ENCODE measurements around the gene TEX264. TPM values are rescaled to one million over a fixed set of nuclear protein-coding genes. Genes with fewer than 3 reads are reported as not detected.

TEX264 gene
- total RNA-seq, 2 donors from 2014 or later: 25.7 to 44.0 TPM

GRCh38 chr3:51703761-51704510 lies 32.9 kb downstream of the TEX264 start:
- H3K9me3 Mint-ChIP-seq: no peaks in the 10 kb centered on the region
- peaks cover 0 to 7% of the 10 kb centered on the region in 2 donors for H3K36me3 Mint-ChIP-seq
- ATAC-seq: no peak
- H3K27ac Mint-ChIP-seq: peak overlapping the region in 1 of 2 donors; percentile 65
- DNase-seq (ENCODE audit: low spot score in 2 of 2): no peak

- Mint-ChIP-seq H3K27ac (no peak overlapping the region), H3K36me3 (peaks cover 0 to 2% of the 10 kb centered on the region in 2 donors), H3K9me3 (no peaks in the 10 kb centered on the region)
- DNase-seq (ENCODE audit: low spot score in 2 of 2) (no peak), ATAC-seq (peak in 1 of 2 donors; percentile 8)
These were observed 33.5 kb downstream of the TEX264 start for GRCh38 chr3:51704511-51704950.

GRCh38 chr3:51705276-51706020 lies 34.4 kb downstream of the TEX264 start:
- Mint-ChIP-seq H3K9me3 (no peaks in the 10 kb centered on the region), H3K36me3 (no peaks in the 10 kb centered on the region), H3K27ac (no peak overlapping the region)
- no peak for ATAC-seq
- no peak for DNase-seq (ENCODE audit: low spot score in 2 of 2)

GRCh38 chr3:51706021-51706485 lies 35.0 kb downstream of the TEX264 start:
- ATAC-seq: no peak
- Mint-ChIP-seq H3K36me3 (no peaks in the 10 kb centered on the region), H3K9me3 (no peaks in the 10 kb centered on the region), H3K27ac (no peak overlapping the region)
- DNase-seq (ENCODE audit: low spot score in 2 of 2): peak in 1 of 2 donors; percentile 44

- Mint-ChIP-seq H3K27ac (peak within 1 kb of the TSS in 1 of 2 donors; percentile 65), H3K9me3 (no peaks in the 10 kb centered on the region), H3K36me3 (no peaks in the 10 kb centered on the region)
- DNase-seq (ENCODE audit: low spot score in 2 of 2): peak; percentile 27 to 45
- peak in 1 of 2 donors; percentile 18 for ATAC-seq
These were observed 36.0 kb downstream of the TEX264 start, which contains the start of gene GRM2 for GRCh38 chr3:51706788-51707731. TSS of gene GRM2 (plus strand) at chr3:51707068. CDS start at chr3:51708984, 1,916 bp downstream.

- DNase-seq (ENCODE audit: low spot score in 2 of 2) (peak in 1 of 2 donors; percentile 45), ATAC-seq (no peak)
- H3K27ac Mint-ChIP-seq: peak overlapping the region in 1 of 2 donors; percentile 65
- no peaks in the 10 kb centered on the region for H3K9me3 Mint-ChIP-seq
- no peaks in the 10 kb centered on the region for H3K36me3 Mint-ChIP-seq
These were observed 37.3 kb downstream of the TEX264 start for GRCh38 chr3:51708216-51708845.

- peak in 1 of 2 donors; percentile 47 for DNase-seq (ENCODE audit: low spot score in 2 of 2)
- peak overlapping the region in 1 of 2 donors; percentile 59 for H3K27ac Mint-ChIP-seq
- peak in 1 of 2 donors; percentile 19 for ATAC-seq
- H3K9me3 Mint-ChIP-seq: no peaks in the 10 kb centered on the region
- H3K36me3 Mint-ChIP-seq: no peaks in the 10 kb centered on the region
These were observed 38.0 kb downstream of the TEX264 start for GRCh38 chr3:51709004-51709420.

- H3K27ac Mint-ChIP-seq: peak overlapping the region; percentile 70 to 98
These were observed 38.6 kb downstream of the TEX264 start for GRCh38 chr3:51709675-51710074.

GRCh38 chr3:51710631-51711351 lies 39.7 kb downstream of the TEX264 start:
- no peaks in the 10 kb centered on the region for H3K36me3 Mint-ChIP-seq
- no peak overlapping the region for H3K27ac Mint-ChIP-seq
- ATAC-seq (peak; percentile 25 to 46), DNase-seq (ENCODE audit: low spot score in 2 of 2) (peak in 1 of 2 donors; percentile 55)
- no peaks in the 10 kb centered on the region for H3K9me3 Mint-ChIP-seq

More at GRCh38 chr3:51709675-51710074, 38.6 kb downstream of the TEX264 start:
- no peaks in the 10 kb centered on the region for H3K36me3 Mint-ChIP-seq
- H3K9me3 Mint-ChIP-seq: no peaks in the 10 kb centered on the region
- peak; percentile 43 to 45 for ATAC-seq
- DNase-seq (ENCODE audit: low spot score in 2 of 2): no peak

- no peak for ATAC-seq
- Mint-ChIP-seq H3K27ac (no peak overlapping the region), H3K36me3 (no peaks in the 10 kb centered on the region), H3K9me3 (no peaks in the 10 kb centered on the region)
- DNase-seq (ENCODE audit: low spot score in 2 of 2): no peak
These were observed 40.4 kb downstream of the TEX264 start for GRCh38 chr3:51711352-51712037.

- no peak overlapping the region for H3K27ac Mint-ChIP-seq
- ATAC-seq: no peak
- DNase-seq (ENCODE audit: low spot score in 2 of 2): no peak
- H3K9me3 Mint-ChIP-seq: no peaks in the 10 kb centered on the region
- no peaks in the 10 kb centered on the region for H3K36me3 Mint-ChIP-seq
These were observed 41.0 kb downstream of the TEX264 start for GRCh38 chr3:51712038-51712420.

- H3K36me3 Mint-ChIP-seq: no peaks in the 10 kb centered on the region
- no peaks in the 10 kb centered on the region for H3K9me3 Mint-ChIP-seq
- ATAC-seq (no peak), DNase-seq (ENCODE audit: low spot score in 2 of 2) (peak in 1 of 2 donors; percentile 44)
- no peak overlapping the region for H3K27ac Mint-ChIP-seq
These were observed 41.5 kb downstream of the TEX264 start for GRCh38 chr3:51712511-51712931.

GRCh38 chr3:51712963-51713362 lies 41.9 kb downstream of the TEX264 start:
- Mint-ChIP-seq H3K27ac (no peak overlapping the region), H3K36me3 (no peaks in the 10 kb centered on the region), H3K9me3 (no peaks in the 10 kb centered on the region)
- DNase-seq (ENCODE audit: low spot score in 2 of 2): peak in 1 of 2 donors; percentile 38
- ATAC-seq: no peak

- DNase-seq (ENCODE audit: low spot score in 2 of 2): peak in 1 of 2 donors; percentile 47
- ATAC-seq: no peak
These were observed 44.4 kb downstream of the TEX264 start for GRCh38 chr3:51715231-51715976.

More at GRCh38 chr3:51715231-51715976, 44.4 kb downstream of the TEX264 start:
- no peaks in the 10 kb centered on the region for H3K9me3 Mint-ChIP-seq
- H3K36me3 Mint-ChIP-seq: no peaks in the 10 kb centered on the region
- no peak overlapping the region for H3K27ac Mint-ChIP-seq

Data from activated naive CD4-positive, alpha-beta T cell treated with anti-CD3 and anti-CD28 coated beads, Interleukin-2, amount 50 U/mL, for 72 hours (primary cell).